Testis (tissue), 2 donors: ENCODE data around the gene QDPR.

ENCODE experiments used
- POLR2A ChIP-seq: fragments of 450-650 bp; IDR thresholded peaks from one replicate; pipeline ENCODE4 v1.6.1; 2017; ENCODE audit warnings: antibody characterized with exemption, mild to moderate bottlenecking, moderate library complexity
- TF ChIP-seq, protein P1 (sequence below), 3 experiments: fragments of 450-650 bp in 2 of 3; fragments of 200-600 bp in 1 of 3; sonication (generic) in 1 of 3; IDR thresholded peaks; one replicate each; pipeline ENCODE4 v1.5.1; 2016 to 2019; ENCODE audit warnings: antibody characterized with exemption in 3 of 3, mild to moderate bottlenecking in 2 of 3, moderate library complexity in 1 of 3

DNA sequence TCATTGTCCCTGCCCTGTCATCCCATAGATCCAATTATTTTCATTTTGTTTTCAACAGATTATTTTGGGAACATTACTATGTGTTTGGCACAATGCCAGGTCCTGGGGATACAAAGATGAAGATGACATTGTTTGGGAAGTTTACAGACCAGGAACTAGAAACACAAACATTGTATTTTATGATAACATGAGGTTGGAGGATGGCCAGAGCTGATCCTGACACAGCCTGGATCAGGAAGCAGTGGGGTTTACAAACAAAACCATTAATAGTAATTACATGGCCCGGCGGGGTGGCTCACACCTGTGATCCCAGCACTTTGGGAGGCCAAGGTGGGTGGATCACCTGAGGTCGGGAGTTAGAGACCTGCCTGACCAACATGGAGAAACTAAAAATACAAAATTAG is 32.9 kb upstream of the QDPR start:
- TF ChIP-seq, protein P1, sequence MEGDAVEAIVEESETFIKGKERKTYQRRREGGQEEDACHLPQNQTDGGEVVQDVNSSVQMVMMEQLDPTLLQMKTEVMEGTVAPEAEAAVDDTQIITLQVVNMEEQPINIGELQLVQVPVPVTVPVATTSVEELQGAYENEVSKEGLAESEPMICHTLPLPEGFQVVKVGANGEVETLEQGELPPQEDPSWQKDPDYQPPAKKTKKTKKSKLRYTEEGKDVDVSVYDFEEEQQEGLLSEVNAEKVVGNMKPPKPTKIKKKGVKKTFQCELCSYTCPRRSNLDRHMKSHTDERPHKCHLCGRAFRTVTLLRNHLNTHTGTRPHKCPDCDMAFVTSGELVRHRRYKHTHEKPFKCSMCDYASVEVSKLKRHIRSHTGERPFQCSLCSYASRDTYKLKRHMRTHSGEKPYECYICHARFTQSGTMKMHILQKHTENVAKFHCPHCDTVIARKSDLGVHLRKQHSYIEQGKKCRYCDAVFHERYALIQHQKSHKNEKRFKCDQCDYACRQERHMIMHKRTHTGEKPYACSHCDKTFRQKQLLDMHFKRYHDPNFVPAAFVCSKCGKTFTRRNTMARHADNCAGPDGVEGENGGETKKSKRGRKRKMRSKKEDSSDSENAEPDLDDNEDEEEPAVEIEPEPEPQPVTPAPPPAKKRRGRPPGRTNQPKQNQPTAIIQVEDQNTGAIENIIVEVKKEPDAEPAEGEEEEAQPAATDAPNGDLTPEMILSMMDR (IDR thresholded peaks at IDR 0.05), result no peak
- no peak for TF ChIP-seq POLR2A
